RWPE1 (cell line): ENCODE measurements around the gene MED20.
A peak's percentile ranks its signal among the peaks of the same experiment; 100 is the strongest.

Source experiments
- CTCF ChIA-PET: fragments of 350-600 bp; sonication (Branson Sonifier 250); formaldehyde crosslinking; extraction: SDS; loops from one replicate; lab custom pipeline; 2021; lab: Yijun Ruan, JAX
- POLR2A ChIA-PET: fragments of 400-600 bp; formaldehyde crosslinking; extraction: SDS; loops from one replicate; lab custom pipeline; 2020; ENCODE audit warnings: antibody characterized with exemption; ENCODE audit not compliant: low non-redundant PET; lab: Yijun Ruan, JAX
- DNase-seq: peaks from one replicate; pipeline ENCODE4 v3.0.0; 2012; ENCODE audit warnings: low spot score
- H3K27ac ChIP-seq: fragments of 450-650 bp; 2 replicates; pipeline ENCODE4 v1.5.1; 2017
- TF ChIP-seq, protein P1 (sequence below): fragments of 450-650 bp; conservative IDR thresholded peaks from 2 replicates; pipeline ENCODE4 v1.5.1; 2017; ENCODE audit warnings: low read depth, mild to moderate bottlenecking

MED20 gene

DNA sequence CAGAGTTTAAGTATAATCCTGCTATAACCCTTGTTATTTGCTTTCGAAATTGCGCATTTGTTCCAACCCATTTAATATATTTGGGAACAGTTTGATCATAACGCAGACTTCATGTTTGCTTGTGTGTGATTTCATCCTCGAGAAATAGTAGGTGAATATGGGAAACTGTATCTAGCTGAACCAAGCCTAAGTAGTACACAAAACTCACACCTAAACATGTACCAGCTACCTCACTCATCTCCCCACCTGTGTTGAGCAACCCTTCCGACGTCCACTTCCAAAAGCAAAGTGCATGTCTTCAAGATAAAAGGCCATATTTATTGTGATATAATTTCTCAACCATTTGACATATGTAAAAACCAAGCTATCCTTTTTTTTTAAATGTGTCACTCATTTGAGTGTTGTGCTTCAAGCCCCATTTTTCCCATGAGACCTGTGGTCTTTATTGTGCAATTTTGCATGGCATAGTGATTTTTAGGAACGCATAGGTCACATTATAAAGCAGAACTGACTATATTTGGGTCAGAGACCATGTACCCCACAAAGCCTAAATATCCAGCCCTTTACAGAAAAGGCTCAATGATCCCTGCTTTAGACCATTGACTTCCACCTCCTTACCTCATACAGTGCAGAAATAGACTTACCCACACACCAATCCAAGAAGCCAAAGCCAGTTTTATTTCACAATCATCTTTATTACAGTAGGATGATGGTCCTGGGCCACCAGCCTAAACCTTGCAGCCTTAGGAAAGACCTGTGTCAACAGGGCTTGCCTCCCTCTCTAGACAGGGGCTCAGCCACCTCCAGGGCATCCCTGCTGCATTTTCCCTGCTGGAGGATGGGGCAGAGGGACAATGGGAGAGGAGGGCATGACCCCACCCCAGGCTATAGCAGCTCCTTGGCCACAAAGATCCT lies 13.6 kb upstream of the MED20 start:
- POLR2A ChIA-PET = no interaction called here
- no peak for DNase-seq
- TF ChIP-seq, protein P1, sequence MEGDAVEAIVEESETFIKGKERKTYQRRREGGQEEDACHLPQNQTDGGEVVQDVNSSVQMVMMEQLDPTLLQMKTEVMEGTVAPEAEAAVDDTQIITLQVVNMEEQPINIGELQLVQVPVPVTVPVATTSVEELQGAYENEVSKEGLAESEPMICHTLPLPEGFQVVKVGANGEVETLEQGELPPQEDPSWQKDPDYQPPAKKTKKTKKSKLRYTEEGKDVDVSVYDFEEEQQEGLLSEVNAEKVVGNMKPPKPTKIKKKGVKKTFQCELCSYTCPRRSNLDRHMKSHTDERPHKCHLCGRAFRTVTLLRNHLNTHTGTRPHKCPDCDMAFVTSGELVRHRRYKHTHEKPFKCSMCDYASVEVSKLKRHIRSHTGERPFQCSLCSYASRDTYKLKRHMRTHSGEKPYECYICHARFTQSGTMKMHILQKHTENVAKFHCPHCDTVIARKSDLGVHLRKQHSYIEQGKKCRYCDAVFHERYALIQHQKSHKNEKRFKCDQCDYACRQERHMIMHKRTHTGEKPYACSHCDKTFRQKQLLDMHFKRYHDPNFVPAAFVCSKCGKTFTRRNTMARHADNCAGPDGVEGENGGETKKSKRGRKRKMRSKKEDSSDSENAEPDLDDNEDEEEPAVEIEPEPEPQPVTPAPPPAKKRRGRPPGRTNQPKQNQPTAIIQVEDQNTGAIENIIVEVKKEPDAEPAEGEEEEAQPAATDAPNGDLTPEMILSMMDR = no peak
- CTCF ChIA-PET = interaction anchor here (2.1 to 2.2 kb wide), 2 partner anchors 13 to 110 kb away, joined by 7 to 8 read pairs; partner anchors contain the start of genes BYSL and MED20
- peak overlapping the region; percentile 83 for H3K27ac ChIP-seq

DNA sequence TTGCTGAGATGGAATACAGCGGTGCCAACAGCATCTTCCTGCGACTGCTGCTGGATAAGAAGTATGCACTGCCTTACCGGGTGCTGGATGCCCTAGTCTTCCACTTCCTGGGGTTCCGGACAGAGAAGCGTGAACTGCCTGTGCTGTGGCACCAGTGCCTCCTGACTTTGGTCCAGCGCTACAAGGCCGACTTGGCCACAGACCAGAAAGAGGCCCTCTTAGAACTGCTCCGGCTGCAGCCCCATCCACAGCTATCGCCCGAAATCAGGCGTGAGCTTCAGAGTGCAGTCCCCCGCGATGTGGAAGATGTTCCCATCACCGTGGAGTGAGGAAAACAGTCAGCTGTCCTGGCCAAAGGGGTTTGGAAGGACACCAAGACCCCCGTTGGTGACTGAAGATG lies 11.4 kb upstream of the MED20 start:
- no peak for DNase-seq
- TF ChIP-seq, protein P1 = no peak
- POLR2A ChIA-PET = no interaction called here
- CTCF ChIA-PET = interaction anchor here (0.6 to 2.2 kb wide), 3 partner anchors 11 to 243 kb away, joined by 3 to 8 read pairs (median 7); partner anchors contain the start of genes BYSL and MED20
- peak overlapping the region; percentile 14 for H3K27ac ChIP-seq

DNA sequence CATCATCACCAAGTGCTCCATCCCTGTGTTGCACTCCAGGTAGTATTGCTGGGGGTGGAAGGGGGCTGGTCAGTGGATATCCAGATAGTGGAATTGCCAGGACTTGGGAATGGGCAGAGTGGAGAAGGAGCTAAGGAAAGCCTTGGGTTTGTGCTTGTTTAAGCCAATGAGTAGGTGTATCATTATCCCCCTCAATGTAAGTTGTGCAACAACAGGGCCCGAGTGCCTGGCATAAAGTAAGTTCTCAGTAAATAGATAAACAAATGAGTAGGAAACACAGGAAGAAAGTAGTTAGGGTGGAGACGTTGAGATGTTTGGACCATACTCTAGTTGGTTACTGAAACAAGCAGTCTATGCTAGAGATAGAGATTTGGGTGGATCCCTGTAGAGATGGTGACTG lies 10.9 kb upstream of the MED20 start:
- DNase-seq = no peak
- TF ChIP-seq, protein P1 = no peak
- ChIA-PET CTCF (interaction anchor here (0.6 to 1.8 kb wide), 2 partner anchors 11 to 244 kb away, joined by 7 read pairs; partner anchors contain the start of genes BYSL and MED20), POLR2A (interaction anchor here (0.6 kb wide), 1 partner anchor 37 kb away, joined by 3 read pairs; the partner anchor contains the start of gene USP49)
- H3K27ac ChIP-seq = peak overlapping the region; percentile 28

DNA sequence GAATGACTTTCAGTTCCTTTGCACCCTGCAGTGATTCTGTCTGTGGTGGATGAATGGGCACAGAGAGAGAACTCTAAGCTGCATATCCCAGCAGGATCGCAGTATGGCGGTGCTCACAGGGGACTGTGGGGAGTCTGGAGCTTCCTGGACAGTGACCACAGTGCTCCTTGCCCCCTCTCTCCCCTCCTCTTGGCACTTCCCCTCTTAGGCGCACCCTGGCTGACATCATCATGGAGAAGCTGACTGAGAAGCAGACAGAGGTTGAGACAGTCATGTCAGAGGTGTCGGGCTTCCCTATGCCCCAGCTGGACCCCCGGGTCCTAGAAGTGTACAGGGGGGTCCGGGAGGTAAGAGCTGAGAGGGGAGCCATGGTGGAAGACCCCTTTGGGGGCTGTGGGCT lies 9.0 kb upstream of the MED20 start:
- POLR2A ChIA-PET = no interaction called here
- no peak for DNase-seq
- TF ChIP-seq, protein P1 = no peak
- CTCF ChIA-PET = interaction anchor here (0.9 to 1.8 kb wide), 3 partner anchors 9 to 143 kb away, joined by 3 to 7 read pairs (median 3); partner anchors contain the start of genes BYSL, MED20 and TOMM6
- peak overlapping the region; percentile 35; the same call in 1 of the 2 replicates for H3K27ac ChIP-seq

DNA sequence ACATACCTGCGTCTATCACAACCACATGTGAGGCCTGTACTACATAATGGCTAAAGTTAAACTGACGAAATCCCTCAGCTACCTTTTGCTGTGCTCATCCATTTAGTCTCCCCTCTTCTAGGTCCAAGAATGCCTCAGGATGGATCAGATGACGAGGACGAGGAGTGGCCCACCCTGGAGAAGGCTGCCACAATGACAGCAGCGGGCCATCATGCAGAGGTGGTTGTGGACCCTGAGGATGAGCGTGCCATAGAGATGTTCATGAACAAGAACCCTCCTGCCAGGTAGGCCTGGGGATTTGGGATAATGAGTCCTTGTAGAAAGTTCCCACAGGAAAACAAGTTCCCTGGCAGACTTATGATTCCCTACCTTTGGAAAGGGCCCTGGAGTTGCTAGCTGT lies 6.3 kb upstream of the MED20 start:
- TF ChIP-seq, protein P1 = no peak
- ChIA-PET CTCF (interaction anchor here (0.6 to 0.7 kb wide), 4 partner anchors 23 to 111 kb away, joined by 3 to 8 read pairs (median 4); no protein-coding TSS in a partner anchor), POLR2A (no interaction called here)

DNA sequence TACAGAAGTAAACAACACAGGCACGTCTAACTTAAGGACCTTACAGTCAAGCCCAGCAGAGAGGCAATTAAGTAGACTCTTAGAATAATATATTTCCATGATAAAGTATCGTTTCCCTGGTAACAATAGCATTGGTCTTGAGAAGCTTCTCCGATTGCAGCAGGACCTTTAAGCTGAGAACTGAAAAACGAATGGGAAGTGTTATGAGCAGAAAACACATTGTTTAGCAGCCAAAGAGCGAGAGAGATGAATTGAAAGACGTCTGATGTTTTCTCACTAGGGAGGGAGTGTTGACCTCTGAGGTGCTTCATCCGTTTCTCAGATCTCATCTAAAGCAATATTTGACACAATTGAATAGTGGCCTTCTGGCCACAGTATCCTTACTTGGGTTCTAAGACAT lies 1.2 kb upstream of the MED20 start:
- no peak for DNase-seq
- CTCF ChIA-PET = interaction anchor here (0.8 to 1.3 kb wide), 3 partner anchors 9 to 84 kb away, joined by 3 to 6 read pairs (median 4); no protein-coding TSS in a partner anchor
- POLR2A ChIA-PET = no interaction called here
- H3K27ac ChIP-seq = no peak overlapping the region
- TF ChIP-seq, protein P1 = no peak

More for the DNA sequence above, 6.3 kb upstream of the MED20 start:
- H3K27ac ChIP-seq = no peak overlapping the region
- DNase-seq = no peak
